T follicular helper cell (primary cell): ENCODE results near the gene RABGAP1L.
"Not testable (repeated sequence)": the region's sequence is repeated elsewhere in the genome, so short reads cannot be mapped to it uniquely, and the experiment has no call there.

ENCODE experiments used
- DNase-seq: peaks from one replicate; pipeline ENCODE4 v3.0.0-alpha.2; 2020; ENCODE audit warnings: low read depth

The RABGAP1L gene

GRCh38 chr1:175036476-175036875 lies 877.2 kb downstream of the RABGAP1L start:
- DNase-seq: no peak

- DNase-seq: no peak
Observed at GRCh38 chr1:175037416-175037815, 878.1 kb downstream of the RABGAP1L start.

DNA sequence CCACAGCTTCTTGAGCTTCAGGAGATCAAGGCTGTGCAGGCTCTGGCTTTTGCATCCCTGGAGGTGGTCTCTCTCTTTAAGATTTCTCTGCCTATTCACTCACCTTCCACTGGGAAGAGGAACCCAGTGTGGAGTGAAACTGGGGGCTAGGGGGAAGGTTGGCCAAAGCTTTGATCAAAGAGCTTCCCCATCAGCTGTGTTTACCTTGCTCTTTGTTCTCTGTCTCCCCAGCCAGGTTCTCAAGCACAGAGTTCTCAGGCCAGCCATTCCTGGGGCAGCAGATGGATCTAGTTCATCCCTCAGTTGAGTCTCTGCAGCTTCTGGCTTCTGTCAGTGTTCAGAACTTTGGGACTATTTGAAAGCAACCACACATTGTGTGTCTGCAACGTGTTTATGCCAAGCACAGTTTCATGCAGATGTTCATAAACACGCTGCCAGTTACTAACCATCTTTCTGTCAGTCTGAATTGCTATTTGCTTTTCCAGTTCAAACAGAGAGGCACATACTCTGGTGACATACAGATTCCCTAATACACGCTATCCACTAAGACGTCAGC lies 881.1 kb downstream of the RABGAP1L start:
- DNase-seq: no peak

DNA sequence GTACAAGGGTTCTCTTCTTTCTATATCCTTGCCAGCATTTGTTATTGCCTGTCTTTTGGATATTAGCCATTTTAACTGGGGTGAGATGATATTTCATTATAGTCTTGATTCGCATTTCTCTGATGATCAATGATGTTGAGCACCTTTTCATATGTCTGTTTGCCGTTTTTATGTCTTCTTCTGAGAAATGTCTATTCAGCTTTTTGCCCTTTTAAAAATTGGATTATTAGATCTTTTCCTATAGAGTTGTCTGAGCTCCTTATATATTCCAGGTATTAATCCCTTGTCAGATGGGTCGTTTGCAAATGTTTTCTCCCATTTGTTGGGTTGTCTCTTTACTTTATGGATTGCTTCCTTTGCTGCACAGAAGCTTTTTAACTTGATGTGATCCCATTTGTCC lies 883.3 kb downstream of the RABGAP1L start:
- DNase-seq: no peak

GRCh38 chr1:175043824-175044223 lies 884.5 kb downstream of the RABGAP1L start:
- no peak for DNase-seq

- DNase-seq: not testable (repeated sequence)
Observed at GRCh38 chr1:175044591-175044990, 885.3 kb downstream of the RABGAP1L start.
